Transverse colon (tissue), 4 donors: ENCODE results near the gene RBP5.

Source experiments
- CTCF ChIP-seq, 5 experiments: fragments of 200-600 bp in 3 of 5; fragments of 450-650 bp in 2 of 5; sonication (generic) in 3 of 5; IDR thresholded peaks; 1 replicate in 2 of 5; 2 replicates in 3 of 5; pipeline ENCODE4 v1.5.1; 2016 to 2017; ENCODE audit warnings: antibody characterized with exemption in 5 of 5, inconsistent platforms in 3 of 5, mild to moderate bottlenecking in 2 of 5, moderate library complexity in 1 of 5
- EP300 ChIP-seq: sonication (generic); formaldehyde crosslinking; IDR thresholded peaks from one replicate; pipeline ENCODE4 v1.6.1; 2017; ENCODE audit warnings: antibody characterized with exemption, low read depth
- POLR2A ChIP-seq: fragments of 450-650 bp; IDR thresholded peaks from one replicate; pipeline ENCODE4 v1.6.1; 2016; ENCODE audit warnings: antibody characterized with exemption, mild to moderate bottlenecking, moderate library complexity
- POLR2AphosphoS5 ChIP-seq, 3 donors: sonication (generic); formaldehyde crosslinking; IDR thresholded peaks; one replicate each; pipeline ENCODE4 v1.6.1; 2016; ENCODE audit warnings: antibody characterized with exemption in 3 of 3

GRCh38 chr12:7093892-7094291, 34.8 kb downstream of the RBP5 start:
- peak; percentile 23 for TF ChIP-seq POLR2A
- peak in 1 of 3 donors; percentile 34 for TF ChIP-seq POLR2AphosphoS5 (IDR thresholded peaks at IDR 0.05)
- TF ChIP-seq EP300 = no peak
- TF ChIP-seq CTCF (IDR thresholded peaks at IDR 0.05) = no peak
